Liver (tissue), 3 donors: Measurements from ENCODE around the gene APOOL.
"Not testable (repeated sequence)": the region's sequence is repeated elsewhere in the genome, so short reads cannot be mapped to it uniquely, and the experiment has no call there.

ENCODE experiments used
- EGR1 ChIP-seq, 2 donors: IDR thresholded peaks; 2 replicates each; pipeline ENCODE4 v1.6.1; 2016 to 2018; ENCODE audit warnings: antibody characterized with exemption in 2 of 2, low read depth in 2 of 2
- RXRA ChIP-seq, 2 donors: IDR thresholded peaks; 2 replicates each; pipeline ENCODE4 v1.6.1; 2017 to 2018; ENCODE audit warnings: antibody characterized with exemption in 2 of 2, mild to moderate bottlenecking in 1 of 2
- TF ChIP-seq, protein P1 (sequence below): fragments of 150-350 bp; IDR thresholded peaks from 2 replicates; pipeline ENCODE4 v1.5.1; 2017; ENCODE audit warnings: improper control_type of control experiment, low read depth, low read length; ENCODE audit not compliant: missing input control
- donor health status: healthy.
- donor health status: healthy.

DNA sequence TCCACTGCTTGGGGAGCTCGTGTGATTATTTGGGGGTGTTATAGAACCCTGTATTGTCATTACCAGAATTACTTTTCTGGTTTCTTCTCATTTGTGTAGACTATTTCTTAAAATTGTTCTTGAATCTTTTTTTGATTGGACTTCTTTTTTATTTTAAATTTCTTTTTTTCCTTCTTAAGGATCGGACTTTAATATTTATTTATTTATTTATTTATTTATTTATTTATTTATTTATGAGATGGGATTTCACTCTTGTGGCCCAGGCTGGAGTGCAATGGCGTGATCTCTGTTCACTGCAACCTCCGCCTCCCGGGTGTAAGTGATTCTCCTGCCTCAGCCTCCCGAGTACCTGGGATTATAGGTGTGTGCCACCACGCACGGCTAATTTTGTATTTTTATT is 11.7 kb downstream of the APOOL start:
- not testable (repeated sequence) for TF ChIP-seq RXRA (IDR thresholded peaks at IDR 0.05); EGR1 (IDR thresholded peaks at IDR 0.05; ENCODE audit: low read depth in 2 of 2)
- TF ChIP-seq, protein P1, sequence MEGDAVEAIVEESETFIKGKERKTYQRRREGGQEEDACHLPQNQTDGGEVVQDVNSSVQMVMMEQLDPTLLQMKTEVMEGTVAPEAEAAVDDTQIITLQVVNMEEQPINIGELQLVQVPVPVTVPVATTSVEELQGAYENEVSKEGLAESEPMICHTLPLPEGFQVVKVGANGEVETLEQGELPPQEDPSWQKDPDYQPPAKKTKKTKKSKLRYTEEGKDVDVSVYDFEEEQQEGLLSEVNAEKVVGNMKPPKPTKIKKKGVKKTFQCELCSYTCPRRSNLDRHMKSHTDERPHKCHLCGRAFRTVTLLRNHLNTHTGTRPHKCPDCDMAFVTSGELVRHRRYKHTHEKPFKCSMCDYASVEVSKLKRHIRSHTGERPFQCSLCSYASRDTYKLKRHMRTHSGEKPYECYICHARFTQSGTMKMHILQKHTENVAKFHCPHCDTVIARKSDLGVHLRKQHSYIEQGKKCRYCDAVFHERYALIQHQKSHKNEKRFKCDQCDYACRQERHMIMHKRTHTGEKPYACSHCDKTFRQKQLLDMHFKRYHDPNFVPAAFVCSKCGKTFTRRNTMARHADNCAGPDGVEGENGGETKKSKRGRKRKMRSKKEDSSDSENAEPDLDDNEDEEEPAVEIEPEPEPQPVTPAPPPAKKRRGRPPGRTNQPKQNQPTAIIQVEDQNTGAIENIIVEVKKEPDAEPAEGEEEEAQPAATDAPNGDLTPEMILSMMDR, result not testable (repeated sequence)
